ENCODE data around the gene GAB4. TPM values are rescaled to one million over a fixed set of nuclear protein-coding genes. Genes with fewer than 3 reads are reported as not detected.
"Not testable (repeated sequence)": the region's sequence is repeated elsewhere in the genome, so short reads cannot be mapped to it uniquely, and the experiment has no call there.

GAB4 gene
- total RNA-seq, 1 experiment from 2014 or later = not detected

- H2BK120ac ChIP-seq (ENCODE audit: low read depth, low read length, poor library complexity, severe bottlenecking); H3T11ph ChIP-seq (ENCODE audit: low read length); H3K23ac ChIP-seq (ENCODE audit: insufficient read length, low read depth, low read length); H3K79me1 ChIP-seq (ENCODE audit: insufficient read depth, low read depth, low read length, poor library complexity, severe bottlenecking); H3K4me3 Mint-ChIP-seq; H3K4me2 ChIP-seq (ENCODE audit: insufficient read depth, insufficient read length, low read length); H3K79me2 ChIP-seq (ENCODE audit: insufficient read depth, low read length); H3K23me2 ChIP-seq (ENCODE audit: insufficient read length, low read depth, low read length, poor library complexity, severe bottlenecking); H3K14ac ChIP-seq (ENCODE audit: insufficient read depth, low read length); H4K8ac ChIP-seq (replicated peaks; ENCODE audit: insufficient read length, low read depth, low read length); H3K18ac ChIP-seq (ENCODE audit: insufficient read length, low read depth, low read length); H3K9ac ChIP-seq (ENCODE audit: extremely low read depth, insufficient read length, low read length); H3K4me1 ChIP-seq (ENCODE audit: insufficient read depth, low read length); H2BK20ac ChIP-seq (ENCODE audit: low read depth, low read length, poor library complexity, severe bottlenecking); H3K4me1 Mint-ChIP-seq; DNase-seq; H3K56ac ChIP-seq (ENCODE audit: insufficient read length, low read depth, low read length); H2BK15ac ChIP-seq (ENCODE audit: low read depth, low read length); H2BK12ac ChIP-seq (ENCODE audit: insufficient read length, low read depth, low read length); H3K27me3 Mint-ChIP-seq (ENCODE audit: low read depth); H3K27ac ChIP-seq (ENCODE audit: insufficient read length, low read depth, low read length); H2BK5ac ChIP-seq (ENCODE audit: insufficient read length, low read length); H4K5ac ChIP-seq (ENCODE audit: insufficient read length, low read depth, low read length); H3K27me3 ChIP-seq (ENCODE audit: insufficient read depth, low read length); H3K4ac ChIP-seq (ENCODE audit: low read depth, low read length); H4K20me1 ChIP-seq (ENCODE audit: control insufficient read depth, insufficient read depth, insufficient read length); H3K36me3 Mint-ChIP-seq (ENCODE audit: insufficient read depth in 1 of 3, low read depth in 3 of 3); H3K9me3 ChIP-seq (ENCODE audit: control insufficient read depth, low read depth, low read length); H4K91ac ChIP-seq (ENCODE audit: insufficient read length, low read depth, low read length); H2AFZ ChIP-seq (ENCODE audit: low read length); H2AK5ac ChIP-seq (ENCODE audit: insufficient read length, low read length); H3K27ac Mint-ChIP-seq: not testable (repeated sequence)
- H3K9me3 Mint-ChIP-seq = peaks cover 55 to 70% of the 10 kb centered on the region in 2 experiments
- WGBS (ENCODE audit: extremely low coverage, insufficient read length, low lambda C conversion rate) = no CpG with 5 or more reads among the region's 56 CpGs
Observed at GRCh38 chr22:17035976-17036841, 28.2 kb upstream of the GAB4 start.

Measured in H9 (cell line).